Neuronal stem cell (in vitro differentiated cells): ENCODE data around the gene PEDS1.

Experiments
- DNase-seq: peaks from one replicate; pipeline ENCODE4 v3.0.0-alpha.2; 2013; ENCODE audit warnings: low spot score
- H2AFZ ChIP-seq: one replicate; pipeline ENCODE4 v1.6.1; 2013; ENCODE audit warnings: mild to moderate bottlenecking, low read length, inconsistent platforms
- H2AK5ac ChIP-seq: 2 replicates; pipeline ENCODE4 v1.6.1; 2013; ENCODE audit warnings: low read depth, mild to moderate bottlenecking, inconsistent platforms, low read length, moderate library complexity, mixed read lengths
- H2BK120ac ChIP-seq: 2 replicates; pipeline ENCODE4 v1.6.1; 2013; ENCODE audit warnings: low read depth, mild to moderate bottlenecking, inconsistent platforms, low read length, moderate library complexity, mixed read lengths
- H2BK12ac ChIP-seq: one replicate; pipeline ENCODE4 v1.6.1; 2013; ENCODE audit warnings: low read length, inconsistent platforms
- H2BK15ac ChIP-seq: 2 replicates; pipeline ENCODE4 v1.6.1; 2013; ENCODE audit warnings: mild to moderate bottlenecking, low read length, inconsistent platforms, mixed read lengths
- H2BK5ac ChIP-seq: one replicate; pipeline ENCODE4 v1.6.1; 2013; ENCODE audit warnings: inconsistent platforms, mild to moderate bottlenecking, low read length, moderate library complexity
- H3K14ac ChIP-seq: one replicate; pipeline ENCODE4 v1.6.1; 2013; ENCODE audit warnings: low read length, inconsistent platforms
- H3K18ac ChIP-seq: 2 replicates; pipeline ENCODE4 v1.6.1; 2013; ENCODE audit warnings: low read length, inconsistent platforms
- H3K23ac ChIP-seq: 2 replicates; pipeline ENCODE4 v1.6.1; 2013; ENCODE audit warnings: low read depth, mild to moderate bottlenecking, mixed read lengths, low read length, inconsistent platforms; ENCODE audit not compliant: poor library complexity
- H3K27ac ChIP-seq: replicated peaks from 3 replicates; pipeline ENCODE4 v1.5.1; 2013; ENCODE audit warnings: low read length, inconsistent platforms
- H3K27me3 ChIP-seq, 3 experiments: 2 replicates each; pipeline ENCODE4 v1.6.1; 2013; ENCODE audit warnings: low read length in 3 of 3, mild to moderate bottlenecking in 2 of 3, inconsistent platforms in 1 of 3, low read depth in 1 of 3, mixed read lengths in 1 of 3, moderate library complexity in 1 of 3; ENCODE audit not compliant: control insufficient read depth in 3 of 3, insufficient read depth in 3 of 3
- H3K36me3 ChIP-seq, 2 donors: replicated peaks in 1 of 2; 2 replicates each; pipeline ENCODE4 v1.6.1; 2013; ENCODE audit warnings: low read length in 2 of 2; ENCODE audit not compliant: control insufficient read depth in 2 of 2, insufficient read depth in 2 of 2
- H3K4ac ChIP-seq: 2 replicates; pipeline ENCODE4 v1.6.1; 2013; ENCODE audit warnings: inconsistent platforms, mild to moderate bottlenecking, low read length, moderate library complexity
- H3K4me1 ChIP-seq, 2 donors: 1 replicate in 1 of 2; 2 replicates in 1 of 2; pipeline ENCODE4 v1.6.1; 2013; ENCODE audit warnings: low read length in 2 of 2, low read depth in 1 of 2; ENCODE audit not compliant: control insufficient read depth in 2 of 2, insufficient read depth in 1 of 2
- H3K4me2 ChIP-seq: one replicate; pipeline ENCODE4 v1.6.1; 2013; ENCODE audit warnings: mild to moderate bottlenecking, low read length, inconsistent platforms; ENCODE audit not compliant: insufficient read depth, poor library complexity, severe bottlenecking
- H3K4me3 ChIP-seq, 2 donors: 2 replicates each; pipeline ENCODE4 v1.5.1; 2013; ENCODE audit warnings: low read length in 2 of 2, mild to moderate bottlenecking in 2 of 2, inconsistent platforms in 1 of 2, moderate library complexity in 1 of 2
- H3K79me1 ChIP-seq: one replicate; pipeline ENCODE4 v1.6.1; 2013; ENCODE audit warnings: low read depth, mild to moderate bottlenecking, inconsistent platforms, low read length, moderate library complexity
- H3K9ac ChIP-seq: one replicate; pipeline ENCODE4 v1.6.1; 2013; ENCODE audit warnings: mild to moderate bottlenecking, low read depth, low read length, inconsistent platforms; ENCODE audit not compliant: poor library complexity
- H3K9me3 ChIP-seq, 2 donors: replicated peaks in 1 of 2; 2 replicates each; pipeline versions ENCODE3 to v1.6.1; 2013; ENCODE audit warnings: low read length in 2 of 2, mild to moderate bottlenecking in 2 of 2, inconsistent platforms in 1 of 2, low read depth in 1 of 2, mixed read lengths in 1 of 2, moderate library complexity in 1 of 2; ENCODE audit not compliant: control insufficient read depth in 2 of 2, insufficient read depth in 1 of 2
- H4K8ac ChIP-seq: one replicate; pipeline ENCODE4 v1.6.1; 2013; ENCODE audit warnings: low read depth, mild to moderate bottlenecking, inconsistent platforms, low read length, moderate library complexity
- H4K91ac ChIP-seq: one replicate; pipeline ENCODE4 v1.6.1; 2013; ENCODE audit warnings: low read length, low read depth, mild to moderate bottlenecking, inconsistent platforms; ENCODE audit not compliant: poor library complexity
- WGBS, 2 donors: extraction: QIAGEN DNeasy Blood & Tissue Kit; methylation state at CpG; one replicate each; pipeline ENCODE4 v1.1.7; 2013; ENCODE audit warnings: missing lambda C conversion rate in 2 of 2, mixed read lengths in 1 of 2; ENCODE audit not compliant: insufficient read length in 2 of 2, insufficient replicate concordance in 1 of 2; ENCODE audit errors: extremely low coverage in 2 of 2; 5-methylcytosine and 5-hydroxymethylcytosine counted together

PEDS1 gene

GRCh38 chr20:50152394-50153152 lies 950 bp downstream of the PEDS1 start:
- Histone ChIP-seq H3K4me3 (peak overlapping the region; percentile 74 to 95), H3K79me1 (peaks cover 3% of the 10 kb centered on the region), H3K4ac (no peak overlapping the region), H3K27me3 (no peaks in the 10 kb centered on the region), H3K18ac (no peak overlapping the region), H2BK120ac (peak overlapping the region; percentile 2), H3K14ac (no peak overlapping the region), H3K9me3 (no peaks in the 10 kb centered on the region), H2BK15ac (no peak overlapping the region), H2BK12ac (no peak overlapping the region), H4K8ac (no peak overlapping the region), H2BK5ac (no peak overlapping the region), H3K36me3 (peaks cover 1 to 35% of the 10 kb centered on the region in 2 donors), H4K91ac (no peak overlapping the region), H3K23ac (peak overlapping the region; percentile 1), H3K4me2 (peak overlapping the region; percentile 76), H3K4me1 (peaks cover 14 to 16% of the 10 kb centered on the region in 2 donors), H3K9ac (peak overlapping the region; percentile 79), H3K27ac (no peak overlapping the region), H2AK5ac (peak overlapping the region; percentile 3), H2AFZ (peak overlapping the region; percentile 91)
- DNase-seq: no peak
- no CpG with 5 or more reads among the region's 4 CpGs for WGBS, 2 donors

GRCh38 chr20:50151034-50151743 lies 2.3 kb downstream of the PEDS1 start:
- H3K4me3 ChIP-seq: no peak overlapping the region
- H4K8ac ChIP-seq: no peak overlapping the region
- no peak overlapping the region for H2BK5ac ChIP-seq
- H4K91ac ChIP-seq: no peak overlapping the region
- H3K9ac ChIP-seq: no peak overlapping the region
- H3K36me3 ChIP-seq: peaks cover 6 to 43% of the 10 kb centered on the region in 2 donors
- no peak overlapping the region for H2BK12ac ChIP-seq
- no CpG with 5 or more reads among the region's 10 CpGs for WGBS, 2 donors
- H2AFZ ChIP-seq: no peak overlapping the region
- H3K14ac ChIP-seq: no peak overlapping the region
- H3K23ac ChIP-seq: no peak overlapping the region
- no peak overlapping the region for H2BK15ac ChIP-seq
- peaks cover 24 to 26% of the 10 kb centered on the region in 2 donors for H3K4me1 ChIP-seq
- peaks cover 9% of the 10 kb centered on the region for H3K79me1 ChIP-seq
- no peak overlapping the region for H3K27ac ChIP-seq
- no peak overlapping the region for H3K4ac ChIP-seq
- no peaks in the 10 kb centered on the region for H3K27me3 ChIP-seq
- DNase-seq: no peak
- H2BK120ac ChIP-seq: no peak overlapping the region
- H2AK5ac ChIP-seq: no peak overlapping the region
- no peaks in the 10 kb centered on the region for H3K9me3 ChIP-seq
- H3K18ac ChIP-seq: no peak overlapping the region
- no peak overlapping the region for H3K4me2 ChIP-seq

DNA sequence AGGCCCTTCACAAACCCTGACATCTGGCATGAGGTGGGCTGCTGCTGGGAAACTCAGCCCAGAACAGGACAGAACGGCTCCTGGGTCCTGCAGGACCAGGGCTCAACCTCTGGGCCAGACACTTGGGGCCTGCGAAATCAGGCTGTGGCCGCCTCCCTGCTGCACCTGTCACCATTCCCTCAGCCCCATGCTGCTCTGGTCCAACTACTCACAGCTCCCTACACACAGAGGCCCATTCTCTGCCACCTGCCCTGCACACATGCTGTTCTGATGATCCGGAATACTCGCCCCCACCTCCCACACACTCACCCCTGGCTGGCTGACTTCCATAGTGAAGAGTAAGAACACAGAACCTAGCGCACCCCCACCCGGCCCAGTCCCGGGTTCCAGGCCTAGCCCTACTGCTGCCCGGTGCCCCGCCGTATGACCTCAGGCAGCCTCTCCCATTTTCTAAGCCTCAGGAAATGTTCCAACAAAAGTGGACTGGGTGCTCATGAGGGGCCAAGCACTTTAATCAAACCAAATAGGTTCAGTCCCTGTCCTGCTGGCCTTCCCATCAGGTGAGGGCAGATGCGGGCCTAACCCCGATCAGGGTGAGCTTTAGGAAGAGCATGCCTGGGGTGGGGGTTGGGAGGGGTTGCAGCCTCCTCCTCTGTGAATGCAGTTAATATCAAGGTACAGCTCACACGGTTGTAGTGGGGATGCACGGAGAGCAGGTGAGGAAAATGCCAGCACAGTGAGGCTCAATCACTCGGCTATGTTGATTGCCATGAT lies 3.9 kb downstream of the PEDS1 start:
- peaks cover 7 to 49% of the 10 kb centered on the region in 2 donors for H3K36me3 ChIP-seq
- no peak overlapping the region for H4K8ac ChIP-seq
- no peak overlapping the region for H3K4me2 ChIP-seq
- H3K14ac ChIP-seq: no peak overlapping the region
- H3K9me3 ChIP-seq: no peaks in the 10 kb centered on the region
- H3K4me3 ChIP-seq: no peak overlapping the region
- H2AK5ac ChIP-seq: no peak overlapping the region
- H3K4me1 ChIP-seq: peaks cover 24 to 27% of the 10 kb centered on the region in 2 donors
- DNase-seq: no peak
- no peak overlapping the region for H2BK5ac ChIP-seq
- no peak overlapping the region for H2BK12ac ChIP-seq
- no peak overlapping the region for H2BK120ac ChIP-seq
- peaks cover 11% of the 10 kb centered on the region for H3K79me1 ChIP-seq
- H3K23ac ChIP-seq: no peak overlapping the region
- no peak overlapping the region for H4K91ac ChIP-seq
- H3K4ac ChIP-seq: no peak overlapping the region
- H3K27ac ChIP-seq: no peak overlapping the region
- H3K27me3 ChIP-seq: no peaks in the 10 kb centered on the region
- H3K9ac ChIP-seq: peak overlapping the region; percentile 65
- no peak overlapping the region for H2AFZ ChIP-seq
- no peak overlapping the region for H3K18ac ChIP-seq
- no peak overlapping the region for H2BK15ac ChIP-seq
- no CpG with 5 or more reads among the region's 16 CpGs for WGBS, 2 donors
